ENCODE measurements around the gene PRR7.

- TF ChIP-seq CTCF (IDR thresholded peaks at IDR 0.05; ENCODE audit: low read depth, low read length, poor library complexity, severe bottlenecking): no peak
- TF ChIP-seq EZH2phosphoT487 (IDR thresholded peaks at IDR 0.05; ENCODE audit: borderline replicate concordance, low read length): no peak
Measured at GRCh38 chr5:177483994-177484901, 37.6 kb downstream of the PRR7 start.

Measured in DOHH2 (cell line).